IMR-90 (cell line): ENCODE results near the gene ST7. TPM values are rescaled to one million over a fixed set of nuclear protein-coding genes. Genes with fewer than 3 reads are reported as not detected.
A peak's percentile ranks its signal among the peaks of the same experiment; 100 is the strongest.

Experiments used
- ATAC-seq: fragments of 200-7000 bp; cut with Tn5 transposase; 2 replicates; pipeline ENCODE4 v1.9.1; 2020; ENCODE audit warnings: low read depth, mild to moderate bottlenecking, moderate library complexity
- BruUV-seq: library from RNA; stranded (reverse); fragments of 400-500 nt; replicated peaks from 2 replicates; lab custom pipeline; 2021; lab: Mats Ljungman, UMichigan
- CTCF ChIA-PET: fragments of 300-600 bp; formaldehyde crosslinking; extraction: SDS; loops from one replicate; lab custom pipeline; 2021; ENCODE audit warnings: antibody characterized with exemption; lab: Yijun Ruan, JAX
- POLR2A ChIA-PET: fragments of 300-600 bp; sonication (Branson Sonifier 250); formaldehyde crosslinking; loops from one replicate; lab custom pipeline; 2022; ENCODE audit warnings: antibody characterized with exemption; ENCODE audit not compliant: unreplicated experiment; lab: Charles Lee
- DNase-seq: peaks from one replicate; pipeline ENCODE4 v3.0.0; 2013
- H2AFZ ChIP-seq: replicated peaks from 2 replicates; pipeline ENCODE3; 2013; ENCODE audit warnings: low read length, mild to moderate bottlenecking; ENCODE audit not compliant: poor library complexity
- H2AK5ac ChIP-seq: 2 replicates; pipeline ENCODE4 v1.6.1; 2013; ENCODE audit warnings: low read depth, low read length, inconsistent platforms
- H2AK9ac ChIP-seq: replicated peaks from 2 replicates; pipeline ENCODE3; 2013; ENCODE audit warnings: mild to moderate bottlenecking, low read depth, low read length, moderate library complexity; ENCODE audit not compliant: poor library complexity
- H2BK120ac ChIP-seq: 2 replicates; pipeline ENCODE4 v1.6.1; 2013; ENCODE audit warnings: low read depth, low read length, inconsistent platforms
- H2BK15ac ChIP-seq: 3 replicates; pipeline ENCODE4 v1.6.1; 2013; ENCODE audit warnings: low read depth, low read length, inconsistent platforms
- H2BK20ac ChIP-seq: 2 replicates; pipeline ENCODE4 v1.6.1; 2013; ENCODE audit warnings: low read depth, mild to moderate bottlenecking, inconsistent platforms, low read length, moderate library complexity
- H2BK5ac ChIP-seq: 2 replicates; pipeline ENCODE4 v1.6.1; 2013; ENCODE audit warnings: mild to moderate bottlenecking, low read depth, low read length, inconsistent platforms; ENCODE audit not compliant: poor library complexity, severe bottlenecking
- H3K14ac ChIP-seq: replicated peaks from 2 replicates; pipeline ENCODE4 v1.6.1; 2013; ENCODE audit warnings: low read depth, low read length, inconsistent platforms
- H3K18ac ChIP-seq: 2 replicates; pipeline ENCODE4 v1.6.1; 2013; ENCODE audit warnings: low read depth, low read length, control low read depth
- H3K23ac ChIP-seq: 2 replicates; pipeline ENCODE4 v1.6.1; 2013; ENCODE audit warnings: low read depth, low read length, inconsistent platforms
- H3K27ac ChIP-seq: 2 replicates; pipeline ENCODE4 v1.5.1; 2013; ENCODE audit warnings: mild to moderate bottlenecking, control low read depth, low read length; ENCODE audit not compliant: insufficient read depth
- H3K27me3 ChIP-seq: 2 replicates; pipeline ENCODE4 v1.6.1; 2013; ENCODE audit warnings: low read length; ENCODE audit not compliant: control insufficient read depth, insufficient read depth
- H3K36me3 ChIP-seq: 2 replicates; pipeline ENCODE4 v1.6.1; 2013; ENCODE audit warnings: low read length, mixed read lengths; ENCODE audit not compliant: control insufficient read depth, insufficient read depth
- H3K4ac ChIP-seq: 2 replicates; pipeline ENCODE4 v1.6.1; 2013; ENCODE audit warnings: low read depth, low read length, inconsistent platforms
- H3K4me1 ChIP-seq: 2 replicates; pipeline ENCODE4 v1.6.1; 2013; ENCODE audit warnings: low read length, mixed read lengths; ENCODE audit not compliant: control insufficient read depth, insufficient read depth
- H3K4me2 ChIP-seq: 2 replicates; pipeline ENCODE4 v1.6.1; 2013; ENCODE audit warnings: low read depth, mild to moderate bottlenecking, control low read depth, low read length, moderate library complexity
- H3K4me3 ChIP-seq: 2 replicates; pipeline ENCODE4 v1.5.1; 2013; ENCODE audit warnings: low read depth, mild to moderate bottlenecking, control low read depth, low read length, moderate library complexity; ENCODE audit not compliant: insufficient read depth
- H3K56ac ChIP-seq: 2 replicates; pipeline ENCODE4 v1.6.1; 2013; ENCODE audit warnings: low read length, inconsistent platforms; ENCODE audit not compliant: insufficient read depth; ENCODE audit errors: extremely low read depth
- H3K79me1 ChIP-seq, 2 experiments: 2 replicates each; pipeline ENCODE4 v1.6.1; 2013; ENCODE audit warnings: low read length in 2 of 2, inconsistent platforms in 1 of 2, low read depth in 1 of 2
- H3K9ac ChIP-seq: 2 replicates; pipeline ENCODE4 v1.6.1; 2013; ENCODE audit warnings: low read depth, low read length, control low read depth
- H3K9me1 ChIP-seq: 2 replicates; pipeline ENCODE4 v1.6.1; 2013; ENCODE audit warnings: low read length, inconsistent platforms; ENCODE audit not compliant: insufficient read depth
- H3K9me3 ChIP-seq: 2 replicates; pipeline ENCODE4 v1.6.1; 2013; ENCODE audit warnings: low read length; ENCODE audit not compliant: control insufficient read depth, insufficient read depth
- H4K20me1 ChIP-seq: 2 replicates; pipeline ENCODE4 v1.6.1; 2013; ENCODE audit warnings: low read length, inconsistent platforms; ENCODE audit not compliant: insufficient read depth
- H4K5ac ChIP-seq: 2 replicates; pipeline ENCODE4 v1.6.1; 2013; ENCODE audit warnings: mild to moderate bottlenecking, low read depth, low read length, control low read depth
- H4K8ac ChIP-seq, 2 experiments: 2 replicates each; pipeline ENCODE4 v1.6.1; 2013; ENCODE audit warnings: low read depth in 2 of 2, low read length in 2 of 2, control low read depth in 1 of 2, inconsistent platforms in 1 of 2
- H4K91ac ChIP-seq: 2 replicates; pipeline ENCODE4 v1.6.1; 2013; ENCODE audit warnings: low read depth, low read length, inconsistent platforms; ENCODE audit not compliant: insufficient read depth
- BHLHE40 ChIP-seq: fragments of 150-350 bp; IDR thresholded peaks from 2 replicates; pipeline ENCODE4 v1.6.1; 2016; ENCODE audit warnings: mild to moderate bottlenecking, low read depth, low read length
- CEBPB ChIP-seq: IDR thresholded peaks from 2 replicates; pipeline ENCODE4 v1.6.1; 2012; ENCODE audit warnings: low read depth, low read length, improper control_type of control experiment
- RFX5 ChIP-seq: IDR thresholded peaks from 2 replicates; pipeline ENCODE4 v1.8.0; 2012; ENCODE audit warnings: low read depth, mild to moderate bottlenecking, low read length, moderate library complexity
- WGBS, 2 experiments: methylation state at CpG; one replicate each; pipeline versions ENCODE4 v1.1.5 to v1.1.7; 2013; ENCODE audit warnings: missing lambda C conversion rate in 2 of 2; ENCODE audit not compliant: insufficient read length in 1 of 2; ENCODE audit errors: extremely low coverage in 2 of 2; 5-methylcytosine and 5-hydroxymethylcytosine counted together
- dilution Hi-C: fragments of 300-500 bp; cut with HindIII; formaldehyde crosslinking; loops from one replicate; pipeline ENCODE4 v1.14.3; 2018; ENCODE audit warnings: low sequenced_read_pairs; ENCODE audit not compliant: unreplicated experiment
- in situ Hi-C: fragments of 300-500 bp; cut with MboI; formaldehyde crosslinking; loops from 3 replicates; pipeline ENCODE4 v1.14.3; 2019; ENCODE audit warnings: low sequenced_read_pairs, inconsistent platforms, mixed read lengths
- intact Hi-C: fragments of 100-400 bp; cut with micrococcal nuclease; formaldehyde crosslinking; loops from 2 replicates; pipeline ENCODE4 v1.10.0; 2022
- polyA plus RNA-seq, 3 experiments: library from polyadenylated mRNA; depleted of rRNA; stranded (reverse); fragments of >200 nt; gene quantifications; 2 replicates each; pipeline ENCODE4 v1.2.3, GENCODE V29; 2012; ENCODE audit warnings: low replicate concordance in 1 of 3
- total RNA-seq: library from RNA; depleted of rRNA; stranded (reverse); fragments of >200 nt; gene quantifications from 2 replicates; pipeline ENCODE4 v1.2.3, GENCODE V29; 2012

Gene ST7
- total and polyA plus RNA-seq, 2 of the 4 experiments (the other 2 are of a cell fraction) = 18.6 to 26.0 TPM

DNA sequence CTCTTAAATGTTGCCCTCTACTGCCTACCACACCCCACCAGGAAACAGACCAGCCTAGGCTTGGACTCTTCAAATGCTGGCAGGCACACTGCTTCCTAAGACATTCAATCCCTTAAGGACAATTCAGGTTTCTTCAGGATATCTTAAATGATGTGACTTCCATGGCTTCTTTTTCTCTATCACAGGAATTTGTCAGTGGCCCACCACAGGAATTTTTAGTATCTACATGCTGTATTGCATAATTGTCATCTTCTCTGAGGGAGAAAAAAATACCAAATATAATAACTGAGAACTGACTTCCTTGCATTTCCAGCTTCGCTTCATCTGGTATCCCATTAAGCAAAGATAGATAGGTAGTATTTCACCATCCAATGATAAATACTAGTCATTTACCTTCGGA, 240.3 kb downstream of the ST7 start:
- peak; percentile 43 for ATAC-seq
- H2BK20ac ChIP-seq = peak overlapping the region; percentile 51; the same call in 1 of the 2 replicates
- H2BK120ac ChIP-seq = peak overlapping the region; percentile 62
- no TSS peak for BruUV-seq
- ChIA-PET CTCF (interaction anchor here (1.1 kb wide), 1 partner anchor 14 kb away, joined by 3 read pairs; no protein-coding TSS in a partner anchor), POLR2A (no interaction called here)
- in situ Hi-C loops (no loop called here), dilution Hi-C loops (no loop called here), intact Hi-C loops (no loop called here)
- DNase-seq = peak; percentile 36
- no peak overlapping the region for H2AFZ ChIP-seq
- TF ChIP-seq RFX5 = no peak
- TF ChIP-seq CEBPB = peak; percentile 76
- no peak for TF ChIP-seq BHLHE40
- H4K20me1 ChIP-seq = no peaks in the 10 kb centered on the region
- H3K36me3 ChIP-seq = peaks cover 7% of the 10 kb centered on the region; the same call in 1 of the 2 replicates
- H2AK5ac ChIP-seq = no peak overlapping the region
- no peak overlapping the region for H2AK9ac ChIP-seq
- peaks cover 11% of the 10 kb centered on the region; the same call in 1 of the 2 replicates for H3K9me1 ChIP-seq
- H4K5ac ChIP-seq = peak overlapping the region; percentile 49
- peak overlapping the region; percentile 66; the same call in 1 of the 3 replicates for H2BK15ac ChIP-seq
- no peaks in the 10 kb centered on the region for H3K27me3 ChIP-seq
- H3K27ac ChIP-seq = peak overlapping the region; percentile 77; the same call in 1 of the 2 replicates
- no peak overlapping the region for H3K56ac ChIP-seq
- H3K9me3 ChIP-seq = no peaks in the 10 kb centered on the region
- H3K14ac ChIP-seq = peak overlapping the region; percentile 38; the same call in 1 of the 2 replicates
- H4K8ac ChIP-seq = peak overlapping the region in 1 of 2 experiments; percentile 56; a peak in 2 of 4 replicates
- WGBS, 2 experiments = no CpG with 5 or more reads among the region's 2 CpGs
- H2BK5ac ChIP-seq = peak overlapping the region; percentile 64
- no peak overlapping the region for H3K9ac ChIP-seq
- H3K23ac ChIP-seq = no peak overlapping the region
- H4K91ac ChIP-seq = peak overlapping the region; percentile 44; the same call in 1 of the 2 replicates
- peak overlapping the region; percentile 46; the same call in 1 of the 2 replicates for H3K4me2 ChIP-seq
- H3K4me3 ChIP-seq = no peak overlapping the region
- peak overlapping the region; percentile 49 for H3K4ac ChIP-seq
- no peaks in the 10 kb centered on the region for H3K79me1 ChIP-seq
- H3K18ac ChIP-seq = peak overlapping the region; percentile 82
- peaks cover 11% of the 10 kb centered on the region for H3K4me1 ChIP-seq
